Lung (tissue), 12 donors: ENCODE results near the gene ARHGAP22. TPM values are rescaled to one million over a fixed set of nuclear protein-coding genes. Genes with fewer than 3 reads are reported as not detected.
A peak's percentile ranks its signal among the peaks of the same experiment; 100 is the strongest.

Experiments used
- ATAC-seq: fragments of 200-7000 bp; cut with Tn5 transposase; one replicate; pipeline ENCODE4 v1.9.1; 2020; ENCODE audit warnings: moderate number of reproducible peaks; ENCODE audit not compliant: insufficient read depth, low FRiP score
- DNase-seq, 3 donors: peaks; one replicate each; pipeline ENCODE4 v3.0.0-alpha.2; 2013 to 2017
- H3K27ac ChIP-seq, 2 donors: one replicate each; pipeline ENCODE4 v1.5.1; 2013; ENCODE audit warnings: mild to moderate bottlenecking in 2 of 2, moderate library complexity in 2 of 2, control low read depth in 1 of 2, inconsistent platforms in 1 of 2, low read depth in 1 of 2, low read length in 1 of 2
- H3K27me3 ChIP-seq, 3 donors: one replicate each; pipeline ENCODE4 v1.5.1; 2013; ENCODE audit warnings: low read length in 2 of 3; ENCODE audit not compliant: control insufficient read depth in 3 of 3, insufficient read depth in 3 of 3
- H3K36me3 ChIP-seq, 4 donors: one replicate each; pipeline ENCODE4 v1.5.1; 2013; ENCODE audit warnings: low read length in 4 of 4, mild to moderate bottlenecking in 1 of 4, moderate library complexity in 1 of 4; ENCODE audit not compliant: control insufficient read depth in 4 of 4, insufficient read depth in 4 of 4
- H3K4me1 ChIP-seq, 5 donors: one replicate each; pipeline ENCODE4 v1.5.1; 2013; ENCODE audit warnings: low read length in 5 of 5, mild to moderate bottlenecking in 2 of 5, moderate library complexity in 1 of 5; ENCODE audit not compliant: control insufficient read depth in 5 of 5, insufficient read depth in 5 of 5
- H3K4me3 ChIP-seq: one replicate; pipeline ENCODE4 v1.5.1; 2013; ENCODE audit warnings: mild to moderate bottlenecking, control low read depth, moderate library complexity
- H3K9ac ChIP-seq, 2 donors: one replicate each; pipeline ENCODE4 v1.5.1; 2013; ENCODE audit warnings: low read length in 2 of 2, control low read depth in 1 of 2; ENCODE audit not compliant: insufficient read depth in 1 of 2
- H3K9me3 ChIP-seq, 4 donors: one replicate each; pipeline ENCODE4 v1.5.1; 2013; ENCODE audit warnings: low read length in 3 of 4, mild to moderate bottlenecking in 1 of 4, moderate library complexity in 1 of 4; ENCODE audit not compliant: control insufficient read depth in 4 of 4, insufficient read depth in 3 of 4
- WGBS, 2 donors: extraction: QIAGEN DNeasy Blood & Tissue Kit; methylation state at CpG; one replicate each; pipeline ENCODE4 v1.1.7; 2013; 5-methylcytosine and 5-hydroxymethylcytosine counted together
- polyA plus RNA-seq, 2 donors: library from polyadenylated mRNA; stranded (reverse); fragments of 200-250 nt; gene quantifications; one replicate each; pipeline ENCODE4 v1.2.1, GENCODE V29; 2013
- total RNA-seq, 2 donors: library from RNA; depleted of rRNA in 1 of 2; stranded (reverse); fragments of >200 nt in 1 of 2; gene quantifications; one replicate each; pipeline ENCODE4 v1.2.1, GENCODE V29; 2014 to 2021
- TF ChIP-seq, protein P1 (sequence below): IDR thresholded peaks from 2 replicates; pipeline ENCODE4 v1.5.1; 2012; ENCODE audit warnings: mild to moderate bottlenecking; ENCODE audit errors: control extremely low read depth, extremely low read depth
- donor health status: control.
- donor health status: control.
- donor health status: Bipolar disorder and iron deficiency.
- donor health status: healthy.
- donor health status: DM: yes; HTN: yes; CAD: no.

The ARHGAP22 gene
- total and polyA plus RNA-seq, 4 donors = 3.2 to 6.9 (median 4.1) TPM

DNA sequence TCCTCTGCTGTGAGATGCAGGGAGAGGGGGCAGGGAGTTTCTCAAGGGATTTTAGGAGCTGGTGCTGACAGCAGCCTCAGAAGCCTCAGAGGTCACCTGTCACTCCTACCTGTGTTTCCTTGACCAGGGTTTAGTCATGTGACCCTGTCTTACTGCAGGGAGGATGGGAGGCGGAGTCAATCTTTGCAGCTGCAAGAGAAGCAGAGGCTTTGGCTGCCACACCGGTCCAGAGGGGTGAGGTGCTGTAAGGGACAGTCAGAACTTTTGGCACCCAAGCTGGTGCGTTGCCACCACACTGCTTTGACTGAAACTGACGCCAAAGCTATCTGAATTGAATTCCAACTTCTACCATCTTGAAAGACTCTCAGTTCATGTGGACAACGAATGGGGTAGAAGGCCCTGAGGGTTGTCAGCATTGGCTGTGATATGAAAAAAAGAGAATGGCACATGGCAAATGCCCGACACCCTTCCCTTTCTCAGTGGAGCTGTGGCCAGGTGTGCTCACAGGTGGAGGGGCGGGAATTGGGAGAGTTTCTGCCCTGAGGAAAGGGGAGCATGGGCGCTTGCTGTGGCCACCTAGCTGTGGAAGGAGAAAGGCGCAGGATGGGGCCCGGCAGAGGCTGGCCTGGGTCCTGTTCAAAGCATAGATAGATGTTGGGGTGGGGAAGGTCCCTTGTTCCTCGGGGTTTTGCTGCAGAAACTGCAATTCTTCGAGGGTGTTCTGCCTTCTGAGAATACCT, 69.3 kb downstream of the ARHGAP22 start:
- Histone ChIP-seq H3K4me3 (no peak overlapping the region), H3K4me1 (peaks cover 0 to 5% (median 0%) of the 10 kb centered on the region in 5 donors), H3K9ac (no peak overlapping the region), H3K27ac (no peak overlapping the region), H3K36me3 (no peaks in the 10 kb centered on the region), H3K27me3 (no peaks in the 10 kb centered on the region), H3K9me3 (peaks cover 0 to 3% (median 0%) of the 10 kb centered on the region in 4 donors)
- ATAC-seq (no peak), DNase-seq (no peak)
- WGBS, 2 donors = 90 to 95% methylated on average over 12 of the region's 12 CpGs
- TF ChIP-seq, protein P1, sequence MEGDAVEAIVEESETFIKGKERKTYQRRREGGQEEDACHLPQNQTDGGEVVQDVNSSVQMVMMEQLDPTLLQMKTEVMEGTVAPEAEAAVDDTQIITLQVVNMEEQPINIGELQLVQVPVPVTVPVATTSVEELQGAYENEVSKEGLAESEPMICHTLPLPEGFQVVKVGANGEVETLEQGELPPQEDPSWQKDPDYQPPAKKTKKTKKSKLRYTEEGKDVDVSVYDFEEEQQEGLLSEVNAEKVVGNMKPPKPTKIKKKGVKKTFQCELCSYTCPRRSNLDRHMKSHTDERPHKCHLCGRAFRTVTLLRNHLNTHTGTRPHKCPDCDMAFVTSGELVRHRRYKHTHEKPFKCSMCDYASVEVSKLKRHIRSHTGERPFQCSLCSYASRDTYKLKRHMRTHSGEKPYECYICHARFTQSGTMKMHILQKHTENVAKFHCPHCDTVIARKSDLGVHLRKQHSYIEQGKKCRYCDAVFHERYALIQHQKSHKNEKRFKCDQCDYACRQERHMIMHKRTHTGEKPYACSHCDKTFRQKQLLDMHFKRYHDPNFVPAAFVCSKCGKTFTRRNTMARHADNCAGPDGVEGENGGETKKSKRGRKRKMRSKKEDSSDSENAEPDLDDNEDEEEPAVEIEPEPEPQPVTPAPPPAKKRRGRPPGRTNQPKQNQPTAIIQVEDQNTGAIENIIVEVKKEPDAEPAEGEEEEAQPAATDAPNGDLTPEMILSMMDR = no peak

DNA sequence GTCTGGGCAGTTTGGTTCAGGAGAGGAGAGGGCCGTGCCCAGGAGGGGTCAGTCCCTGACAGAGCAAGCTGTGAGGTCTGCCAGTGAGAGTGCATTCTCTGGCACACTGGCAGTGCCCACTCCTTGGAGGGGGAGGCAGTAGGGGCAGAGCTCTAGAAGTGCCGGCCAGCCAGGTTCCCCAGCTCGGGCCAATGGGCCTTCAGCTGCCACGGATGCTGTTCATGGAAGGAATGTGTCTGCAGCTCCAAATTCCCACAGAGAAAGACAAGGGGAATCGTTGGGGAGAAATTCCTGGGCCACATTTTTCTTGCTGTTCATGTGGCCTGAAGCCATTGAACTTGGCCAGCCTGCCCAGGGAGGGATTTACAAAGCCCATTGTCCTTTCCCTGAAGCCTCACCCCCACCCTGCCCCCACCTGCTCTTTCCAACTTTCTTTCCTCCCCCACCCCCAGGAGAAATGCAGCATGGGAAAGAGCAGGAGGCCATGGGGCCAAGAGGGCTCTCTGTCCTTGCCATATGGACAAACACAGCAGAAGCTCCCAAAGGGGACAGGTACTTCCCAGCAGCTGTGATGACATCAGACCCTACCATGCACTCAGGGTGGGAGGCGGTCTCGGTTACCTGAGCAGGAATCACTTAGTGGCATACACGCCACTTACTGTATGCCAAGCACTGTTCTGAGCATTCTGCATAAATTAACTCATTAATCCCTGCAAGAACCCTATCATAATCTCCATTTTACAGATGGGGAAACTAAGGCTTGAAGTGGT, 70.7 kb downstream of the ARHGAP22 start:
- Histone ChIP-seq H3K27ac (no peak overlapping the region), H3K4me1 (peaks cover 0 to 5% (median 0%) of the 10 kb centered on the region in 5 donors), H3K27me3 (no peaks in the 10 kb centered on the region), H3K4me3 (no peak overlapping the region), H3K36me3 (no peaks in the 10 kb centered on the region), H3K9ac (no peak overlapping the region), H3K9me3 (peaks cover 0 to 3% (median 0%) of the 10 kb centered on the region in 4 donors)
- DNase-seq = peak; percentile 19 to 25 (median 23)
- TF ChIP-seq, protein P1 = no peak
- 57 to 68% methylated on average over 8 of the region's 8 CpGs for WGBS, 2 donors
- ATAC-seq = no peak

DNA sequence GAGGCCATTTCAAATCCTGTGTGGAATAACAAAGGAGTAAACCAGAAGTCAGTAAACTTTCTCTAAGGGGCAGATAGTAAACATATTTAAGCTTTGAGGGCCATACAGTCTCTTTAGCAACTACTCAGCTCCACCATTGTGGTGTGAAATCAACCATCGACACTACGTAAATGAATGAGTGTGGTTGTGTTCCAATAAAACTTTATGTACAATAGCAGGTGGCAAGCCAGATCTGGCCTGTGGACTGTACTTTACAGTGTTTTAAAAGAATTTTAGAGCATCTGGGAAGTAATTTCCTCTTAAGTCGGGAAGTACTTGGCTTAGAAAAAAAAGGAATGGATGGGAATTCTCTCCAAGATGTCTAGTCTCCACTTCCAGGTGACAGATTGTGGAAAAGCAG, 71.3 kb downstream of the ARHGAP22 start:
- WGBS, 2 donors = 74 to 85% methylated on average over 3 of the region's 3 CpGs
- TF ChIP-seq, protein P1 = no peak
- no peak for DNase-seq
- H3K9ac ChIP-seq = no peak overlapping the region
- no peaks in the 10 kb centered on the region for H3K36me3 ChIP-seq
- no peak for ATAC-seq
- H3K9me3 ChIP-seq = peaks cover 0 to 3% (median 0%) of the 10 kb centered on the region in 4 donors
- no peaks in the 10 kb centered on the region for H3K27me3 ChIP-seq
- peaks cover 0 to 5% (median 0%) of the 10 kb centered on the region in 5 donors for H3K4me1 ChIP-seq
- H3K27ac ChIP-seq = no peak overlapping the region
- H3K4me3 ChIP-seq = no peak overlapping the region
